HG03159 (cell line): ENCODE results near the gene RAD23A.

ENCODE experiments used
- ATAC-seq: cut with Tn5 transposase; IDR thresholded peaks from one replicate; pipeline ENCODE4 v1.9.1; 2021; ENCODE audit warnings: mild to moderate bottlenecking, moderate library complexity; ENCODE audit not compliant: unreplicated experiment

RAD23A gene

GRCh38 chr19:13001502-13002165 is 56.0 kb downstream of the RAD23A start:
- ATAC-seq = no peak

GRCh38 chr19:13002166-13002898 is 56.7 kb downstream of the RAD23A start:
- no peak for ATAC-seq

GRCh38 chr19:13003081-13003480 is 57.4 kb downstream of the RAD23A start:
- ATAC-seq = no peak
